COLO668 (cell line): Measurements from ENCODE around the gene ZNF865.

Experiments
- DNase-seq: peaks from one replicate; lab custom pipeline; 2025; ENCODE audit not compliant: unreplicated experiment; lab: John Stamatoyannopoulos, UW

ZNF865 gene

GRCh38 chr19:55644191-55644833 is 38.9 kb downstream of the ZNF865 start:
- DNase-seq = peak; percentile 28

- DNase-seq = peak; percentile 59
These were observed 39.5 kb downstream of the ZNF865 start for GRCh38 chr19:55644842-55645511.

DNA sequence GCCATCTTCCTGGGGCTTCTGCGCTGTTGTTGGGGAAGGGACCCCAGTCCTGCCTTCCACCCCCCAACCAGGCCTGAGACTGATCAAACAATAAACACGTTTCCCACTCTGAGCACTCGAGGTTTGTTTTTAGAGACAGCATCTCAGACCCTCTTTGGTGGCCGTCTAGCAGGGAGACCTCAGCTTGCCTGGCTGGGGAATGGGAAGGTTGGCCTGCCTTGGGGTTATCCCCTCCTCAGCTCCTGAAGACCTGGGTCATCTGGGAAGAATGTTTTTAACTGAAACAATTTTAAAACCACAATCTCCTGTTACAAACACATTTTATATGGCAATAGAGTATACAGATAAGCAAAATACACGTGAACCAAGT is 40.0 kb downstream of the ZNF865 start:
- DNase-seq = no peak

DNA sequence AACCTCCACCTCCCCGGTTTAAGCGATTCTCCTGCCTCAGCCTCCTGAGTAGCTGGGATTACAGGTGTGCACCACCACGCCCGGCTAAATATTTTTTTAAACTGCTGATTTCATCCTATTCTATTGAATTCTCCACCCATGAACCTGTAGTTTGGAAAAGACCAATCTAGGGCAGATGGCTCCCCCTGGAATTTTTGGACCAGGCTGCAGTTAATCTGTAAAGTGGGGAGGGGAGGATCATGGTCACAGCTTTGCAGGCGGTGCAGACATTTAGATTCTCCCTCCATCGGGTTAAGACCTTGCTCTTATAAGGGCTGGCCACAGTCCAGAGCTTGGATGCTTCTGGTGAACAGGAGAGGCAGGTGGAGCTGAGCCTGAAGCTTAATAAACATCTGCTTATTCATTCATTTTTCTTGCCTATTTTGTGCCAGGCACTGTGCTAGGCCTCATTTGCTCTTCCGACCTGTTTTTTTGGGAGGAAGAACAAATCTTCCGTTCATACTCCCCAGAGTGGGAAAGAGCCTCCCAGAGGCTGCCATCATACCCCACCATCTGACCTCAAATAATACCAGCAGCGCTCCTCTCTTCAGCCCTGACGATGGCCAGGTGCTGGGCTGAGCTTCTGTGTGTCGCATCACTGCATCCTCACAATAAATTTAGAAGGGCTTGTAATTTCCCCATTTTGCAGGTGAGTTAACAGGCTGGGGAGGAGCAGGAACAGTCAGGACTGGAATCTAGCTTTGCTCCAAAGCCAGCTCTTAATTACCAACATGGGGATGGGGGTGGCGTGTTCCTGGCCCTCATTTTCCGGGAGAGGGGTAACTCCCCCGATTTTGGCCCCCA is 41.7 kb downstream of the ZNF865 start:
- peak; percentile 43 for DNase-seq

DNA sequence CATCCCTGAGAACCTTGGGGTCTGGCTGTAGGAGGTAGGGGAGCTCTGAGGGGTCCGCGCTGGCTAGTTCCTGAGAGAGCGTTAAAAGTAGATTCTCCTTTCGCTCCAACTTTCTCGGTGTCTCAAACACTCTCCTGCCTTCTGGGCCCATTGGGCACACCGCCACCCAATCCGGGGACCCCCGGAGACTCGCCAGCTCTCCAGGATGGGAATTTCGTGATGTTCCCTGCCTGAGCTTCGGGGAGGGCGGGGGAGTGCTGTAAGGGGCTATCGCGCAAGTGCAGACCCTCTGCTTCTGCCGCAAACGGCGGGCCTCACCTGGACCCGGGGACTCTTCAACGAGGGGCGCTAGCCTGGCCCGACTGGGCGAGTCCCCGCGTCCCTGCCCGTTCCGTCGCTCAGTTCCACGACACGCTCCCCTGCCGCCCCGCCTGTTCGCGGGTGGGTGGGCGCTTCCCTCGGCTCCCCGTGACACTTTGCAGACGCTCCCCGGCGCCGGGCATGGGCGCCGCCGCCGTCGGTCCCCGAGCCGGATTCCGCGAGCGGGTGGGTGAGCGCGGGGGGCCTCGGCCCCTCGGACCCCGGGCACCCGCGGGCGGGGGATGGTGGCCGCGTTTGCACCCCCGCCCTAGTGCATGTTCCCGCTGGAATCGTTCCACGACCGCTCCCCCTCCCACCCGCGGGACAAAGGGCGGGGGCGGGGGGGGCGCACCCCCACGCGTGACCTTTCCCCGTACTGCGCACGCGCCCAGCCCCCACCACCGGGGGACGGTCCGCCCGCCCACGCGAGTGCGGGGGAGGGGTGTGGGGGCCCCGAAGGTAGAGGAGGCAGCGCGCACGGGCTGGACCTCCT is 42.5 kb downstream of the ZNF865 start, which contains the start of gene CCDC106:
TSS of gene CCDC106 (plus strand) at position 481 of the 853 bp plus-strand sequence. CDS start 835 bp downstream, outside the sequence.
- DNase-seq = peak; percentile 81

- DNase-seq = no peak
These were observed 43.3 kb downstream of the ZNF865 start for GRCh38 chr19:55648585-55649267.

- DNase-seq = peak; percentile 37
These were observed 44.0 kb downstream of the ZNF865 start for GRCh38 chr19:55649268-55650125.

GRCh38 chr19:55650126-55650557 is 44.7 kb downstream of the ZNF865 start:
- no peak for DNase-seq

GRCh38 chr19:55650602-55651230 is 45.3 kb downstream of the ZNF865 start:
- no peak for DNase-seq

- no peak for DNase-seq
These were observed 45.8 kb downstream of the ZNF865 start for GRCh38 chr19:55651236-55651635.

GRCh38 chr19:55652311-55653128 is 47.1 kb downstream of the ZNF865 start:
- DNase-seq = no peak

- peak; percentile 99 for DNase-seq
These were observed 48.3 kb downstream of the ZNF865 start for GRCh38 chr19:55653651-55654322.

DNA sequence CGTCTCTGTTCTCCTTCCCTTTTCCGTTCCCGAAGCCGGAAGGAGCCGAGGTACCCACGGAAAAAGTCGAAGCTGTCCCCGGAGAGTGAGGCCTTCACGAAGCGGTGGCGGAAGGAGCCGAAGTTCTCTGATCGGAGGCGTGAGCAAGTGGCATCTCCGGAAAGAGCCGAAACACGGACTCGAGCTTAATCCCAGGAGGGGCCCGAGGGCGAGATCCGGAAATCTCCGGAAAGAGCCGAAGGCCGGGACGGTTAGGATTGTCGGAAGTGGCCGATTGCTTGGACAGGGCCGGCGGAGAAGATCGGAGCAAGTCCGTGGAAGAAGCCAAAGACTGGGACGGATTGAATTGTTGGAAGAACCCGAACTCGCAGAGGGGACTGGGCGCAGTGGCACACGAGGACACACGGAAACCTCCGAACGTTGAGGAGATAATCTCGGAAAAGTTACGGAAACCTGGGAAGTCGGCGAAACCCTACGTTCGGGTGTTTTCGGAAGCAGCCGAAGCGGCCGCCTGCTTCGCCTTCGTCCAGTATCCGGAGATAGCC is 48.9 kb downstream of the ZNF865 start:
- peak; percentile 98 for DNase-seq

GRCh38 chr19:55654868-55655647 is 49.6 kb downstream of the ZNF865 start, which contains the start of gene U2AF2:
Gene U2AF2, plus strand, starts transcription at chr19:55655035. Its CDS starts 70 bp downstream, at chr19:55655105.
- DNase-seq = peak; percentile 93

- DNase-seq = no peak
These were observed 50.2 kb downstream of the ZNF865 start for GRCh38 chr19:55655648-55656040.

GRCh38 chr19:55656552-55656951 is 51.1 kb downstream of the ZNF865 start:
- no peak for DNase-seq
